Activated T-helper 1 cell treated with anti-CD3 and anti-CD28 coated beads, Interleukin-2, amount 50 U/mL, for 16 hours (primary cell): ENCODE results near the gene GRM4.
"Not testable (repeated sequence)": the region's sequence is repeated elsewhere in the genome, so short reads cannot be mapped to it uniquely, and the experiment has no call there.

Source experiments
- DNase-seq, 2 donors: peaks; one replicate each; pipeline ENCODE4 v3.0.0-alpha.2; 2020; ENCODE audit warnings: low read depth in 1 of 2, low spot score in 1 of 2

Gene GRM4

DNA sequence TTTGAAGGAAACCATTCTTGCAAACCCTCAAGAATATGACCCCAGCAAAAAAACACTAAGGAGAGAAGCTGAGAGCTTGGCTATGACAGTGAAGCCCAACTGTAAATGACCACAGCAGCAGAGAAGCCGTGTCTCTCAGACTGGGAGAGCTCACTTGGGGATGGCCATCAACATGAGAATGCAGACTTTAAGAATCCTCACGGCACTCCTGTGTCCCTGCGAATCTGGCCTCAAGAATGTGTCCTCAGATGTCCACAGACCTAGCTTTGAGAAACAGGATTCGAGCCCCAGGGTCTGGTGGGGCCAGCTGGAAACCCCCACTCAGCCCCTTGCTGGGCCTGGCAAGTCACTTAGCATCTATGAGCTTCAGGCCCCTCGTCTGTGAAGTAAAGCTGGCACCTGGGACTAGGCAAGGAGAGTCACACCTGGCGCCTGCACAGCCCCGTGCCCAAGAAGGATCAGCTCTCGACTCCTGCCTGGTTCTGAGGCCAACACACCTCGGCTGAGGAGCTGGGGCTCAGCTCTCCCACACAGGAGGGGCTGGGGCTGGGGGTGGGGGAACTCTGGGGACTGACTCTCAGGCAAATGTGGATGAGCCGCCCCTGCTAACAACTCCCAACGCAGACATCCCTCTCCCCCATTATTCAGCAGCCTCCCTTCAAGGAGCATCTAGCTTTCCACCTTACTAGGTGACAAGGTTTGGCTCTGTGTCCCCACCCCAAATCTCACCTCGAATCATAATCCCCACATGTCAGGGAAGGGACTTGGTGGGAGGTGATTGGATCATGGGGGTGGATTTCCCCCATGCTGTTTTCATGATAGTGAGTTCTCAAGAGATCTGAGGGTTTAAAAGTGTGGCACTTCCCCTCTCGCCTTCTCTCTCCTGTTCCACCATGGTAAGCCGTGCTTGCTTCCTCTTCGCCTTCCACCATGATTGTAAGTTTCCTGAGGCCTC lies 97.7 kb downstream of the GRM4 start:
- DNase-seq, result no peak

DNA sequence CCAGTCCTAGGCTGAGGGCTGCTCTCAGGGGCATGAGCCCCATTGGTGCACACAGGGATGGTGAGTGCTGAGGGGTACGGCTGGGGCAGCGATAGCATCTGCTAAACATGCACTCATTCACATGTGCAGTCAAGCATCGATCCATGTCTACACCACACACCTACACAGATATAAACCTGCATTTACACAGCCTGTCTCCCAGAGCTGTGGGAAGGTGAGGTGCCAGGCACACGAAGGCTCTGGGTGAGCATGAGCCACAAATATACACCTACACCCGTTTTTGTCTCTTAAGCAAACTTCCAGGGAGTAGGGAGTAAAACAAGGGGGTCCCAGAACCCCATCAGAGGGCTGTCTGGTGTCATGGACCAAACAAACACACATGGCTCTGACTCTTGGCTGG lies 99.3 kb downstream of the GRM4 start:
- no peak for DNase-seq

DNA sequence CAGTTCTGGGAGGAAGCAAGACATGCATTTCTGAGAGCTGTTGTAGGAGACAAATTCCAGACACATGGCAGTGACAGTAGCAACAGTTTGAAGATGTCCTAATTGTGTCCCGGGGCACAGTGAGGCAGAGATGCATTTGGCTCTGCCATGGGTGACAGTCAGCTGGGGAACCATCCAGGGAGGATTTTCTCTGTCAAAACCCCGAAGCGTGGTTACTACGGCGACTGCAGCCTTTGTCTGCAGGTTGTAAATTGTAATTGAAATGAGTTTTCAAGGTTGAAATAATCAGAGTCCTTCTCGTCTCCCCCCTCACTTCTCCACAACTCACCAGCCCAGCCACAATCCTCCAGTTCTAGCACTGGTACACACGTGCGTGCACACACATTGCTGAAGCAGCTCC lies 100.1 kb downstream of the GRM4 start:
- DNase-seq, result no peak

DNA sequence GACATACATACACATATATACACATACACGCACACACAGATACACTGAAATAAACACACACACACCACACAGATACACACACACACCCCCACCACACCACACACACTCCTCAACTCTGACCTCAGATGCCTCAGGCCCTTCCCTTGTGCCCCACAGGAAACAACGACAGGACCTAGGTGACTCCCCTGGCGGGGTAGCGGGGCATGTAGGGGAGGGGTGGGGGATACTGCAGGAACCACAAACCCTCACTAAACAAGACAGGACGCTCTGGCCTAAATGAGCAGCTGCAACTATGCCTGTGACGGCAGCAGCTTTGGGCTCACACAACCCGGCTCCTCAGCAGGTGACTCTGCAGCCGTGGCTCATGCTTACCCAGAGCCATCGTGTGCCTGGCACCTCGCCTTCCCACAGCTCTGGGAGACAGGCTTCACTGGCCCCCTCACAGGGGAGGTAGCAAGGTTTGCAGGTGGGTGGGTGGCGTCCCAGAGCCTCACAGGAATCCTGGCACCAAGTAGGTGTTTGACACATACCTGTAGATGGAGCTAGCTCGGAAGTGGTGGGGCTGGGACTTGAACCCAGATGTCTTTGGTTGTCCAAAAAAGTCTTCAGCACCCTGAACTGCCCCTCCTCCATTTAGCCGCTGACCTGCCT lies 100.8 kb downstream of the GRM4 start:
- no peak for DNase-seq

DNA sequence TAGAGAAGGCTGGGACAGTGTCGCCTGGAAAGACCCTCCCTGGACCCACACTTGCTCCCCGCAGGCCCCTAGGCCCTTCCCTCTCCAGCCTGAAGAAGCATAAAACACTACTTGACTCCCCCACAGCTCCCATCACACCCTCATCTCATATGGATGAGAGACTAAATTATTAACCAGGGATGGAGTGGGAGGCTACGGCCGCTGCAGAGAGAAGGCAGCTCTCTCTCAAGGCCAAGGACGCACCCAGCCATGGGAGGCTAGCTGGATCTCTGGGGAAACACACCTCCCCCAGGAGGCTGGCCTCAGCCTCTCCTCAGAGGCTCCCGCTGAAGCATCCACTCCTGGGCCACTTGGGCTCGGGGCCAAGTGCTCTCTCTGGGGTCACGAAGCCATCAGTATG lies 102.5 kb downstream of the GRM4 start:
- no peak for DNase-seq

DNA sequence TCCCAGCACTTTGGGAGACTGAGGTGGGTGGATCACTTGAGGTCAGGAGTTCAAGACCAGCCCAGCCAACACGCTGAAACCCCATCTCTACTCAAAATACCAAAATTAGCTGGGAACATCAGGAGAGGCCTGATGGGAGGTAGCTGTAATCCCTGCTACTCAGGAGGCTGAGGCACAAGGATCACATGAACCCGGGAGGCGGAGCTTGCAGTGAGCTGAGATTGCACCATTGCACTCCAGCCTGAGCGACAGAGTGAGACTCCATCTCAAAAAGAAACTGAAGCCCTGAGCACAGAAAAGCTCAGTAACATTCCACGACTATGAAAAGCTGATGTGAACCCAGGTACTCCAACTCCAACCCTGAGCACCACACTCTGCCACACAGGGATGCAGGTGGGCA lies 103.9 kb downstream of the GRM4 start:
- not testable (repeated sequence) for DNase-seq

DNA sequence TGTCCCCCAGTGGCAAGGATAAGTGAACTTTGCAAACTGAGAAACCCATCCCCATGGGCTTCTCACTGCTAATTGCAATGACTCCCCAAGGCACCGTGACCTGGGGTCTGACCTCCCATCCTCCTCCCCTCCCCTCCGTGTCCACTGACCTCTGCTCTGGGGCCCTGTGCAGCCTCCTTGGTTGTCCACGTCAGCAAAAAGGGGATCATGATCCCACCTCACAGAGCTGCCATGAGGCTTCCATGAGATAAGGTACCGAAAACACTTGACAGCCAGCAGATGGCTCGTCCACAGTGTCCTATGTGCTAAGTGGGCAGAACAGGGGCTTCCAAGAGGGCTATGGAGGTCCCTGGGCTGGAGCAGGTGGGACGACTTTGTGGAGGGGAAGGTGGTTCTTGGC lies 104.5 kb downstream of the GRM4 start:
- no peak for DNase-seq

DNA sequence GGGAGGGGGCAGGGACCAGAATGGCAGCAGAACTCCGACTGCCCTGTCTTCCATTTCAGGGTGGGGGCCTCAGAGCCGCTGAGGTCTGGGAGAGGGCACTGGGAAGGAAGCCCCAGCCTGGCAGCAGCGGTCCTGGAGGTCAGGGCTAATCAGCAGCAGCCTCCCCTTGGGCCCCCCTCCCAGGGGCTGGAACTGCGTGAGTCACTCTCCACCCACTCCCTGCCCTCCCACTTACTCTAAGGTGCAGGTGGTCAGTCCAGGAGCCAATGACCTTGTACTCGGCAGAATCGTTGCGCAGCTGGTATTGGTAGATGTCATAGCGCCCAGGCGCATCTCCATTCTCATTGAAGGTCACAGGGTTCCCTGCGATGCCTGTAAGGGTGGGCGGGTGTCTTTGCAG lies 105.9 kb downstream of the GRM4 start:
- no peak for DNase-seq

DNA sequence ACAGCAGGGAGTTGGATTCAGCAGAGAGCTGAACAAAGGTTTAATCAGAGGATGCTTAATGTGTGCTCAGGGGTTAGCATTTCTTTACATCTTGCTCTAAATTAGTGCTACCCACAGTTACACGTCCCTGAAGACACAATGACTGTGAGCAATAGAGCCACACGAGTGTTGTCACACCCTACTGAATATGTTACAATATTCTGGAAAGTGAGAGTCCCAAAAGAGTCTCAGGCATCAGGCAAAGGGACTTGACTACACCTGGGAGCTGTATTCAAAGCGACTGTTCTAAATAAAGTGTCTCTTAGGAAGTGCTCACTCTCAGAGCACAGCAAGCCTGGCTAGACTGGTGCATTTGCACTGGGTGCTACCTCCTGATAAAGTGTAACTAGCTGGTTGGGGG lies 108.7 kb downstream of the GRM4 start:
- DNase-seq, result no peak

DNA sequence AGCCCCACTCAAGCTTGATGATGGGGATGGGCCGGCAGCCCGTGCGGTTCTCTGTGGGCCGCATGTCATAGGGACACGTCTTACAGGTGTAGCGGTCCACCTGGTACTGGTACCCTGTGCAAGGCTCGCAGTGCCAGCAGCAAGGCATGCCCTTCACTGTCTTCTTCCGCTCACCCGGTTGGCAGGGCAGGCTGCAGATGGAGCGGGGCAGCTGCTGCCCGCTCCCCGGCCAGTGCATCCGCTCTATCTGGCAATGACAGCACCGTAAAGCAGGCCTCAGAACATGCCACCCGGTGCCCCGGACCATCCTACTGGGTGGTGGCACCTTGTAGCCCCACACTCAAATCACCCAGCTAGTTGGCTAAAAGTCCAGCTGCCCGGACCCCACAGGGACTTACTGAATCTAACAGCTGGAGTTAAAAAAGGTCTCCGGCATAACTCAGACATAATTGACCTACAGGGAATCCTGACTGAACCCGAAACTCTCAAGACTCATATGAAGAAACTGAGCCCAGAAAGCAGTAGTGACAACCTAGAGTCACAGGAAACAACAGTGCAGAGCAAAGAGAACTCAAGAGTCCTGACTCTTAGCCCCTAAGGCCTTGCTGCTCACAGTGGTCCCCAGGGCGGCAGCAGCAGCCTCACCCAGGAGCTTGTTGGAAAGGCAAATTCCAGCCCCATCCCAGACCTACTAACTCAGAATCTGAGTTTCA lies 109.4 kb downstream of the GRM4 start:
- DNase-seq, result no peak

DNA sequence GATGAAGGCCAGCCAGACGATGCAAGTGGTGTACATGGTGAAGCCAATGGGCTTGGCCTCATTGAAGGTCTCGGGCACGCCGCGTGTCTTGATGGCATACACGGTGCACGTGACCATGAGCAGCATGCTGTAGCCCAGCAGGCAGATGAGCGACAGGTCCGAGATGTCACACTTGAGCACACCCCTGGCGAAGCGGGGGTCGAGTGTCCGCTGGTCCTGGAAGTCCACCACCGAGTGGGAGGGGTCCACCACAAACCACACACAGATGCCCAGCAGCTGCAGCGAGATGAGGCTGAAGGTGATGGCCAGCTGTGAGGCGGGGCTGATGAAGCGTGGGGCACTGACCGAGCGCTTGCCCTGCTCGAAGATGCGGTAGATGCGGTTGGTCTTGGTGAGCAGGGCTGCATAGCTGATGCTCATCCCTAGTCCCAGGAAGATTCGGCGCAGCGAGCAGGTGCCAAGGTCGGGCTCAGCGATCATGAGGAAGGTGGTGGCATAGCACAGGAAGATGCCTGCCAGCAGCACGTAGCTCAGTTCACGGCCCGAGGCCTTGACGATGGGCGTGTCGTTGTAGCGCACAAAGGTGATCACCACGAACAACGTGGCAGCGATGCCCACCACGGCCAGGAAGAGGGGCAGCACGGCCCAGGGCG lies 110.1 kb downstream of the GRM4 start:
- DNase-seq, result no peak

DNA sequence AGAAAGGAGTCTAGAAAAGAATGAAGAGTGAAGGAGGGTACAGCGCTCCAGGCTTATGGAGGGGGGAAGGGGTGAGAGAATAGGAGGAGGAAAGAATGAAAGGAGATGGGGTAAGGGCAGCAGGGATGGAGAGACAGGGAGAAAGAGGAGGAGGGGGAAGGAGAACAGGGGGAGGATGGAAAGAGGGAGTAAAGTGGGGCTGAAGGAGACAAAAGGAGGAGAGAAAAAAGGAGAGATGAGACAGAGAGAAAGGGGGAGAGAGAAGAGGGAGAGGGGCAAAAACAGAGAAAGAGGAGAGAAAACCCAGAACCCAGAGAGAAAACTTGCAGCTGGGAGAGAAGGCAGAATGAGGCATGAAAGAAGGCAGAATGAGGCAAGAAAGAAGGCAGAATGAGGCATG lies 110.7 kb downstream of the GRM4 start:
- DNase-seq, result no peak

DNA sequence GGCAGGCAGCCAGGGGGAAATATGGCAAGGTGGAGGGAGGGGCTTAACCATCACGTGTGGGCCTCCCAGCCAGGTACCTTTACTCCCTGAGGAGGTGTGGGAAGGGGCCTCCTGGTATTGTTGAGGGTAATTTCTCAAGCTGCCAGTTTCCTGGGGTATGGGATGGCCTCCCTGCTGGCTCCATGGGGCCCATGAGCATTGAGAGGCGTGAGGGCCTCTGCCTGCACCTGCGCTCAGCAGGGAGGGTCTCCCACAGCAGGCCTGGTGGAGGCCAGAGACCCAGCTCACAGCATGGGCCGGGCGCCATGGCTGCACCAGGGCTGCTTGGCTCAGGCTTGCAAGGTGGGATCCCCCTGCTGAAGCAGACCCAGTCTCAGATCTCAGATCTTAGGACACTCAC lies 113.0 kb downstream of the GRM4 start:
- no peak for DNase-seq

DNA sequence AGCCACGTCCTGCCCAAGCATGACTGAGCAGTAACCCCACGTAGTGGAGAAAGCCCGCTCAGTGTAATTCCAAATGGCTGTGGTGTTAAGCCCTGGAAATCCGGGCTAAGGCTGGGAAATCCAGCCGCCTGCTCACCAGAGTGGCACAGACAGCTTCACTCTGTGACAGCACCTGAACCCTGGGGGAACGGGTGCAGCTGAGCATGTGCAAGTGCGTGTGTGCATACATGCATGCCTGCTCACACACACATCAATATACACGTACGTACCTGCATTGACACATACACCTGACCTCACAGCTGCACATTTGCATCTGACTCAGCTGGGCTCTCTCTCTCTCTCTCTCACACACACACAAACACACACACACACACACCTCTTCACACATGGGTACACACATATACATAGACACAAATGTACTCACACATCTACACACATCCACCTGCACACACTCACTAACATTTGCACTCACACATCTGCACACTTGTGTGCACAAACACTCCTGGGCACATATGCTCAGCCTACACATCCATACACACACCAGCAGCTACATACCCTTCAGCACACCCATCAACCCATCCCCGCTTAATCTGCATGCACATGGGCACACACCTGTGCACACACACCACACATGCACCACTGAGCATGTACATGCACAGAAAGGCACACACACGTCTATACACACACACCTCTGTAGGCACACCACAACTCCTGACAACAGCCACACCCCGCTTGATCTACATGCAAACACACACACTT lies 114.1 kb downstream of the GRM4 start:
- no peak for DNase-seq

DNA sequence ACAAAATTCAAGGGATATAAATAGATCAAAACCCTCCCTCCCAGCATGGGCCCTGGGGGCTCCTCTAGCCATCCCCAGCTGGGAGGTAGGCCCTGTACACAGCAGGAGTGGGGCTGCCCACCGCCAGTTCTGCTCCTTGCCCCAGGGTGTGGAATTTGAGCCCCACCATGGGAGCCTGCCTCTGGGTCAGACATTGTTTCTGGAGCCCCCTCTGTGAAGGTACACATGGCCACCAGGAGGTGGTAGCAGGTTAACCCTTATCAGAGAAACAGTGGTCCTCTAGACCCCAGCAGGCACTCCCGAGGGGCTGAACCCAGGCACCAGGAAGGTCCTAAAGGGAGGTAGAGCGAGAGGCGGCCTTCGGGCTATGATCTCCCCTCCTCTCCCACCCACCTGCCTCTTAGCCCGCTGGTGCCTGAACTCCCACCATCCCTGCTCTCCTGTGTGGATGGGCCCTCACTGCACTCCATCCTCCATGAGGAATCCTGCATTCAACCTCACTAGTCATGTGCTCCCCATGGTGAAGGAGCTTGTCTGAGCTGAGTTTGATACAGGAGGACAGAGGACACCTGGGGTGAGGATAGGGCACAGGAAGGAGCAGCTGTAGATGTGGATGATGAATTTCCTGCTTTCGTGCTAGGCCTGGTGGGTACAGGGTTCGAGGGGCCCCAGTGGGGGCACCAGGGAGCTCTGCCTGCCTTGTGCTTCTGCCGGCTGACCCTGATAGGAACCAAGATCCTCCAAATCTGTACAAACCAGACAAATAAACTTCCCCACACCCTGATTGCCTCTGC lies 114.9 kb downstream of the GRM4 start:
- DNase-seq, result no peak

DNA sequence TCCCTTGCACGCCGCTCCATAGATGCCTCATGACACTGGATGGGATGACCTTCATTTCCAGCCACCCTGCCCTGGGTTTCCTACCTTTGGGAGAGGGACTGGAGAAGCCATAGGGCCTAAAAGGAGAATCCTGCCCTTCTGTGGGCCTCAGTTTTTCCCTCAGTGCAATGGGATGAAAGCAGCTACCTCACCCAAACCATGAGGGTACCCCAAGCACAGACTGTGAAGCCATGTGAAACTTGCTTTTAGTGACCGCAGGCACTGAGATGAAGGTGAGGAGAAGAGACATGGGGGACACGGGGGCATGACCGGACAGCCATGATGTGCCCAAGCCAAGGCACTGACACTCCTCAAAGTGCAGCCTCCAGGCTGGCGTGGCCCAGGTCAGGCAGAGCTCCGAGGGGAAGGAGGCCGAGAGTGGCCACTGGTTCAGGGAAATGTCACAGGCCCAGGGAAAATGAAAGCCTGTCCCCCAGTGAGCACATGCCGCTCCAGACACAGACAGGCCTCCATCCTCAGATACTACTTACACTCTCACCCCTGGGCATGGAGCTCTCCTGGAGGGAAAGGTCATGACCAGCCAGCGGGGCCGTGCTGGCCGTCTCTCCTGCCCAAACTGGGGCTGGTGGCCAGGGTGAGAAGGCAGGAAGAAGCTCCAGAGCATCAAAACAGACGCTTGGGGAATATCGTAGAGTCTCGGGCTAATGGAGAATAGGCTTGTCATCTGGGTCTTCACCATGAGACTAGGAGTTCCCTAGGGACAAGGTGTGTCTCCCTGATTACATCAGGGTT lies 116.2 kb downstream of the GRM4 start:
- no peak for DNase-seq

DNA sequence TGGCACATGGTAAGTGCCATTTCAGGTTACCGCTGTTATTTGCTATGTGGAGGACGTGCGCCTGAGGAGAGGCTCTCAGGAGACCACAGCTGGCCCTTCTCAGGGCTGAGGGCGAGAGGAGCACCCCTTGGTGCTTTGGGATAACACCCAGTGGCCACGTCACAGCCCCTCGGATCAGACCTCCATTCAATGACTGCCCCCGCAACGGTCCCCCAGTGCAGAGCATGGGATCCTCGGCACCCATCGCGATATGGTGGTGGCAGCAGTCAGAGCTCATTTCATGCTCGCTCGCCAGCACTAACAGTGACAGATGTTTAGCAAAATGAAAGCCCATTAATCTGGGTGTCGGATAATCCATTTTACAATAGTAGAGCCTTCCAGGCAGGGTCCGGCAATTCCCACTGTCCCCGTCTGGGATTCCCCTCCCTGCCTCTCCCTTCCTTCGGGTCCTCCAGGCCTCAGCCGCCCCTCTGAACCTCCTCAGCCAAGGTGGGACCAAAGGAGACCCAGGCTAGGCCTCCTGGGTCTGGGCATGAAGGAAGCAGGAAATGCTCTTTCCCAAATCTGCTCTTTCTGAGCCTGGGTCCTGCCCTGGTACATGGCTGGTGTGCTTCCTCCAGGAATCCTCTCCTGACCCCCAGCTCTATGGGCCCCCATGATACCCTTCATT lies 117.1 kb downstream of the GRM4 start:
- no peak for DNase-seq

DNA sequence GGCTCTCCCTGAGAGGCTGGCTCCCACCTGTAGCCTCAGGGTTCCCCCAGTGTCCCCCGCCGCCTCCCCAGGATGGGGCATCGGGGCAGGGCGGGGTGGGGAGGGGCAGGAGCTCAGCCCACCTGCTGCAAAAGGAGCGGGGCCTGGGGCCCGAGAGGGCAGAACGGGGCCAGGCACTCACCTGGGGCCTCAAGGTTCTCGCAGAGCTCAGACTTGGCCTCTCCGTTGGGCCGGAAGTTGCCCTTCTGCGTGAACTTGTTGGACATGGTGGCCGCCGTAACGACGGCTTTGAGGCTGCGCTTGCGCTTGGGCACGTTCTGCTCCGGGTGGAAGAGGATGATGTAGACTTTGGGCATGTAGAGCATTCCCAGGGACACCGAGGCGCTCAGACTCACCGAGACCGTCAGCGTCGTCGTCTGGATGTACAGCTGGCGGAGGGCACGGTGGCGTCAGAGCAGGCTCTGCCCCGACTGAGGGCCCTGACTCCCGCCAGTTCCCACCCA lies 117.9 kb downstream of the GRM4 start:
- no peak for DNase-seq
